GM18505 (cell line): ENCODE results near the gene MAB21L2.

Experiments used
- ATAC-seq: cut with Tn5 transposase; IDR thresholded peaks from one replicate; pipeline ENCODE4 v1.9.1; 2021; ENCODE audit not compliant: unreplicated experiment
- POLR2A ChIP-seq: IDR thresholded peaks from 4 replicates; pipeline ENCODE4 v1.6.1; 2011; ENCODE audit warnings: borderline replicate concordance; ENCODE audit not compliant: insufficient read depth, insufficient read length; ENCODE audit errors: extremely low read depth

MAB21L2 gene

DNA sequence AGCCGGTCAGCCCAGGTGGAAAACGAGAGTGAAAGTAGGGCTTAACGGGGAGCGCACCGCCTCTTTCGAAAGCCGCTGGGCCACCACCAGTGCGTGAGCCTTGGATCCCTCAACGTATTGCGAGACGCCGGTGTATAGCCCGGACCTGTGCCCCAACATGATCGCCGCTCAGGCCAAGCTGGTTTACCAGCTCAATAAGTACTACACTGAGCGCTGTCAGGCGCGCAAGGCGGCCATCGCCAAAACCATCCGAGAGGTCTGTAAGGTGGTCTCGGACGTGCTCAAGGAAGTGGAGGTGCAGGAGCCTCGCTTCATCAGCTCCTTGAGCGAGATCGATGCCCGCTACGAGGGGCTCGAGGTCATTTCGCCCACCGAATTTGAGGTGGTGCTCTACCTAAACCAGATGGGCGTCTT lies 929 bp downstream of the MAB21L2 start:
- ATAC-seq, result no peak
- TF ChIP-seq POLR2A, result no peak

DNA sequence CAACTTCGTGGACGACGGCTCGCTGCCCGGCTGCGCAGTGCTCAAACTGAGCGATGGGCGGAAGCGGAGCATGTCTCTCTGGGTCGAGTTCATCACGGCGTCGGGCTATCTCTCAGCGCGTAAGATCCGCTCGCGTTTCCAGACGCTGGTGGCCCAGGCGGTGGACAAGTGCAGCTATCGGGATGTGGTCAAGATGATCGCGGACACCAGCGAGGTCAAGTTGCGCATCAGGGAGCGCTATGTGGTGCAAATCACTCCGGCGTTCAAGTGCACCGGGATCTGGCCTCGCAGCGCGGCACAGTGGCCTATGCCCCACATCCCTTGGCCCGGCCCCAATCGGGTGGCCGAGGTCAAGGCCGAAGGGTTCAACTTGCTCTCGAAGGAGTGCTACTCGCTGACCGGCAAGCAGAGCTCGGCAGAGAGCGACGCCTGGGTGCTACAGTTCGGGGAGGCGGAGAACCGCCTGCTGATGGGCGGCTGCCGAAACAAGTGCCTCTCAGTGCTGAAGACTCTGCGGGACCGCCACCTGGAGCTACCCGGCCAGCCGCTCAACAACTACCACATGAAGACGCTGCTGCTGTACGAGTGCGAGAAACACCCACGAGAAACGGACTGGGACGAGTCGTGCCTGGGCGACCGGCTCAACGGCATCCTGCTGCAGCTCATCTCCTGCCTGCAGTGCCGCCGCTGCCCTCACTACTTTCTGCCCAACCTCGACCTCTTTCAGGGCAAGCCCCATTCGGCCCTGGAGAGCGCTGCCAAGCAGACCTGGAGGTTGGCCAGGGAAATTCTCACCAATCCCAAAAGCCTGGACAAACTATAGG lies 1.5 kb downstream of the MAB21L2 start:
- no peak for TF ChIP-seq POLR2A
- no peak for ATAC-seq

DNA sequence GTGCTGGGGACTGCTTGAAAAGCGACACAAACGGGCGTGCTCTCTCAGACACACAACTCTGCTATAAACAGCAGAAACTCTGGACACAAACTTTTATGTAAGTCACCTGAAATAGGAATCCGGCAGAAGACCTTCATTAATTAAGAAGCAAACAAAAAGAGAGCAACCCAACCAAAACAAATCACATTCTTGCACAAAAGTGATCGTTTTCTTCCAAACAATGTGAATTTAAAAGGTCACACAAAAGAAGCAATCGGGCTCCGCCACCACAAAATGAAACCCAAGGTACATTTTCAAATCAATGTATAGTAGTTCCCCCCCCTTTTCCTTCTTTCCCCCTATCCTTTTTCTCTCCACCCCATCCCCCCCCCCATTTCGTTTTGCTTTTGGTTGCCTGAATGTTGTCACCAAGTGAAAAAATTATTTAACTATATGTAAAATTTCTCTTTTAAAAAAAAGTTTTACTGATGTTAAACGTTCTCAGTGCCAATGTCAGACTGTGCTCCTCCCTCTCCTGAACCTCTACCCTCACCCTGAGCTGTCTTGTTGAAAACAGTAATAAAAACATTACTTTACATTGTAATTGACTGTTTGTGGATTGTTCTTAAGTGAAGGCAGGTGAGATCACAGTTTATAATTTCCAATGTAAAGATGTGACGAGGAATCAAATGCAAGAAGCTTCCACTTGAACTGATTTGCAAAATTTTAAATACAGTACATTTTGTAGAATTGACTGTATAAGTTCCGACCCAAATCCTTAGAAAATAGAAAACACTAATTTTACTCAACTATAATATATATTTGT lies 2.4 kb downstream of the MAB21L2 start:
- ATAC-seq, result no peak
- no peak for TF ChIP-seq POLR2A

DNA sequence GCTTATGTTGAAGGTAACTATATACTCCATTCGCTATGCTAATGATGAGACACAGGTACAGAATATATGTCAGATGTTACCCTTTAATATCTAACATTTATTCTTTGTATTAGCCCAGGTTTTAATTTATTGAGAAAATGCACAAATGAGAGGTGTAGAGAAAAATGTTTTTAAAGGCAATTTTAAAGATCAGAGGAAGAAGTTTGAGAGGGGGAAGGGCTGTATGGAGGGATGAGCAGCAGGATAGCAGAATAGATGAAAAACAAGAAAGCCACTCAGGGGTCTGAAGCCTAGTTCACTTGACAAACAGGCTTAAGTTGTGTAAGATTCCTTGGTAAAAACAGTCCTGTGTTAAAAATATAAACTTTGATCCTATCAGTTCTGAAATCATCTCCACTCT lies 3.7 kb downstream of the MAB21L2 start:
- ATAC-seq, result no peak
- TF ChIP-seq POLR2A, result no peak

DNA sequence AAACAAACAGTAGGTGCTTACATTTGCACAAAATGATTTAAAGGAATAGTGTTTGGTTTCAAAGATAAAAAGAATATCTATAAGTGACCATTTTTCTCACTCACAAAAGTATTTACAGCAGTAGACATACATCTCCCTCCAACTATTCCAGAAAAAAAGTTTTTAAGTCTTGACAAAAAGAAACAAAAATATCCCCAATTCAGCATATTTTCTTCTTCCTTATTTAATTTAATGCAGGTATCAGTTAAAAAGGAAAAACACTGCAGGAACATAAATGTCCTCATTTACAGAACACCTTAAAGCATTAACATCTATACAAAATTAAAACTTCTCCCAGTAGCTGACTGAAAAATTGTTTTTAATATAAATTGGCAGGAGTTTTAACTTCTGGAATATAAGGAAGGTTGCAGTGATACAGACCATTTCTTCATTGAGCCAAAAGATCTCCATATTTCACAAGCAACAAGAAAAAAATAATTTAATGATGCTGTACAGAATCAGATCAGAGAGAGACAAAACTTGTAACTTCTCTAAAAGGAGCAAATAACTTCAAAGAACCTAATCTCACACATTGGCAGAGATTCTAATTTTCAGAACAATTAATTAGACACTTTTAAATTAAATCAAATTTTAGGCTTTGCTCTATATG lies 4.3 kb downstream of the MAB21L2 start:
- TF ChIP-seq POLR2A, result no peak
- ATAC-seq, result no peak

DNA sequence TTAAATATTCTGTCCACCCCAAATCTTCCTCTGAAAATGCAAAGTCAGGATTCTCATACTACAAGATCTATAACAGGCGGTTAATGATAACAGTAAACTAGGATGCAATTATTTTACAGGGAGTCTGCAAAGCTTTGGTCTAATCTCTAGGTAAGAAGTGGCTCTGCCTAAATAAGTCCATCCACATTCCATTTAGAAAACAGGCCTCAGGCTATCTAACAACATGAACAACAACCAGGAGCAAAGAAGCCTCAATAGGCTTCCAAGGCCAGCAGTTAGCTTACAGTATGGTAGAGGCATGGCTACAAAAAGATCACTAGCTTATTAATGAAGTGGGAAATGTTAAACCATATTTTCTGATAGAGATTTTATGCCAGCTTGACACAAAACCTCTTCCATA lies 6.4 kb downstream of the MAB21L2 start:
- ATAC-seq, result no peak
- no peak for TF ChIP-seq POLR2A

DNA sequence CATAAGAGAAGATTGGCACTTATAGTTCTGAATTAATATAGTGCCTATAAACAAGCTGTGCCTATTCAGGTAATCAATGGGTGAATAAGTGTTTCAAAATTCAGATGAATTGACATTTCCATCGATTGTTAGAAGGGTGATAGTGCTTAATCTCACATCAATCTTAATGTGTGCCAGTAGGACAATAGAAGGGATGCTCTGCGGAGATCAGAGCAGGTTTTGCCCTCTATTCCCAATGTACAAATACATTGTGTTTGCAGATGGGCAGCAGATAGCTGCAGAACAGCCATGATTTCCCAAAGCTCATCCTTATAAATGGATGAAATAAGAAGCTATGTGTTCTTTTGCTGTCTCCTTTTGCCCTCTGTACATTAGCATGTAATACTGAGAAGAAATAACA lies 7.2 kb downstream of the MAB21L2 start:
- no peak for ATAC-seq

DNA sequence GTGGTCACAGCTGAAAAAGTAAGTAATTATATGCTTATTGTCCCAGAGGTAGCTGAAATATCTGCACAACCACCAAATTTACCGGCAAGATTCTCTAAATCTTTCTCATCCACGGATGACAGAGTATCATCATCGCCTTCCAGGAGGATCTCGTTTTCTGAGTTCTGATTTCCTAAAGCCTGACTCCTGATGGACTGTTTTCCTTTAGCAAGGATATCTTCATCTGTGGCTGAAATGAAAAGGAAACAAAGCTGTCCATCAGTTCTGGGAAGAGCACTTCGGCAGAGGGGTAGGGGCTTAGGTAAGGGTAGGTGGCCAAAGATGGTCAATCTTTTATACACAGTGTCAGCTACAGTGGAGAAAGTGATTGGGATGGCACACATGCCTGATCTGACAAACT lies 8.7 kb downstream of the MAB21L2 start:
- ATAC-seq, result no peak
- TF ChIP-seq POLR2A, result no peak

More for the DNA sequence above, 7.2 kb downstream of the MAB21L2 start:
- no peak for TF ChIP-seq POLR2A

DNA sequence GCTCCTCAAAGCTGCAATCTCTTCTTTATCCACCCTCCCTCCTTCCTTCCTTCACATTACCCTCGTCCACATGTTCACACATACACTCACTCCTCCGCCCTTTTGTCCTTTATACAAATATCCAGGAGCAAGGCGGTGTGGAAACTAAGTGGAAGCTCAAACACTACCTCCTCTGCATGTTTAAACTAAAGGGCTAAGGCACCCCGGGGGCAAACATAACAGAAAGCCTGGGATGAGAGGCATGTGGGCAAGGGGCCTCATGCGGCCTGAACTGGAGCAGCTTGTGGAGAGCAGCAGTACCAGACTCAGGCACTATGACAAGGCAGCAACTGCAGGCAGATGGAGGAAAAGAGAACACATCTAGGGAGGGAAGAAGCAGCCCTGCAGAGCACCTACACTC lies 9.5 kb downstream of the MAB21L2 start:
- TF ChIP-seq POLR2A, result no peak
- ATAC-seq, result no peak

DNA sequence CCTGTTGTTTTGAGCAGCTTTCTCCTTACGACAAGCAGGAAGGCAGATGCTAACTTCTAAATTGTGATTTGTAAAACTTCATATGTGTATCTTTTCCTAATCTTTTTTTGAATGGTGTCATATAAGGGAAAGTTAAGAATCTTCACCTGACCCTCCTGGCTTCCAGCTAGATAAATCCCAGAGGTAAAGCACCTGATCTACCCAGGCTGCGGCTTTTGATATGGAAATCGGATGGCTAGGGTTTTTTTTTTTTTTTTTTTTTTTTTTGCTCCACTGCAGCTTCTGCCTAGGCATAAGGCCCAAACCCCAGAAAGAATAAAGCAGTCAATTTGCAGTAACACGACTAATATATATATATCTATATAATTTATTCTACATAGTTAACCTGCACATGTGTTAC lies 10.0 kb downstream of the MAB21L2 start:
- TF ChIP-seq POLR2A, result no peak
- ATAC-seq, result no peak

DNA sequence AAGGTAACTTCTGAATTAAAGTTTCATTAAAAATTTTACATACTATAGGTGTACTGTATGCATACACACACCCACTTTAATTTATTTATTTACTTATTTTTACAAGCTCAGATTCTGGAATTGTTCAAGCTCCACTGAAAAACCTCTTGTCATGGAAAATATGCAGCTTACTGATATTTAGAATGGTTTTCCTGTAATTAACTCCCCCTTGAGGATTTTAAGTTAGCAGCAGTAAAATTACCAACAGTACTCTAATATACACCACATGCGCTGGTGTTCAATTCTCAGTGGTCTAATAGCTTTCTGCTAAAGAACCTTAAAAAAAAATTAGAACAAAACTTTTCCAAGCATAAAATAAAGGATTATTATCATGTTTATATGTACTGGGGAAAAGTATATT lies 12.0 kb downstream of the MAB21L2 start:
- no peak for ATAC-seq
- no peak for TF ChIP-seq POLR2A

DNA sequence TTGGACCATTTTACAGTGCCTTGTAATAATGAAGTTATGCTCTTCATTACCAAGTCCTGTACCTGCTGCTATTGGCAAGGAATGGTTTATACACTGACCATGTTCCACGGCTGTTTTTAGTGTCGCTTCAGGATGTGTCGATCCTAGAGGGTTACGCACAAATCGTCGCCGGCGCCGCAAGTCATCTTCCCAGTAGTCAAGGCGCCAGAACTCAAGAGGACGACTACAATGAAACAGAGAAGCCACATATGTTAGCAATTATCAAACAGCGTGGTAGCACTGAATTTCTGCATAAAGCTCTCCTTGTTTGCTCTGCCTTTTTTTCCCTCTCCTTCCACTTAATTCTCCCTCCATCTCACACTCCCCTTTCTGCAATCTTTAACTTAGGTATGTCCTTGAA lies 17.0 kb downstream of the MAB21L2 start:
- no peak for ATAC-seq
- no peak for TF ChIP-seq POLR2A

DNA sequence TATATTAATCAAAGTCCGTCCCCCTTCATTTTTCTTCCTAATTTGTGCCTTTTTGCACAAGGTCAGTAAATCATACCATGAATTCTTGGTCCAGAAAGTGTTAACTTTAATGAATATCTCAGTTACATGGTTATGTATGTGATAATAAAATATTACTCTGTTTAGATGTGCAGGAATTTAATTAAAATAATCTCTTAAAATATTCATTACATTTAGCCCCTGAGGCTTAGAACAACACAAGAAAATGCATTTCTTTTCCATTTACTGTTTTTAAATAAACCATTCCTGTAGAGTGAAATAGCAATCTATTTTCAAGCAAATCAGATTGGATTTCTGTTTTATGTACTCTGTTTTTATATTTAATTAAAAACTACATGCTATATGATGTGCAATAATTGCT lies 17.6 kb downstream of the MAB21L2 start:
- no peak for TF ChIP-seq POLR2A
- ATAC-seq, result no peak
